ENCODE data around the gene MLF2. TPM values are rescaled to one million over a fixed set of nuclear protein-coding genes. Genes with fewer than 3 reads are reported as not detected.

The MLF2 gene
- total RNA-seq, 4 donors from 2014 or later = 158 to 170 (median 162) TPM

DNA sequence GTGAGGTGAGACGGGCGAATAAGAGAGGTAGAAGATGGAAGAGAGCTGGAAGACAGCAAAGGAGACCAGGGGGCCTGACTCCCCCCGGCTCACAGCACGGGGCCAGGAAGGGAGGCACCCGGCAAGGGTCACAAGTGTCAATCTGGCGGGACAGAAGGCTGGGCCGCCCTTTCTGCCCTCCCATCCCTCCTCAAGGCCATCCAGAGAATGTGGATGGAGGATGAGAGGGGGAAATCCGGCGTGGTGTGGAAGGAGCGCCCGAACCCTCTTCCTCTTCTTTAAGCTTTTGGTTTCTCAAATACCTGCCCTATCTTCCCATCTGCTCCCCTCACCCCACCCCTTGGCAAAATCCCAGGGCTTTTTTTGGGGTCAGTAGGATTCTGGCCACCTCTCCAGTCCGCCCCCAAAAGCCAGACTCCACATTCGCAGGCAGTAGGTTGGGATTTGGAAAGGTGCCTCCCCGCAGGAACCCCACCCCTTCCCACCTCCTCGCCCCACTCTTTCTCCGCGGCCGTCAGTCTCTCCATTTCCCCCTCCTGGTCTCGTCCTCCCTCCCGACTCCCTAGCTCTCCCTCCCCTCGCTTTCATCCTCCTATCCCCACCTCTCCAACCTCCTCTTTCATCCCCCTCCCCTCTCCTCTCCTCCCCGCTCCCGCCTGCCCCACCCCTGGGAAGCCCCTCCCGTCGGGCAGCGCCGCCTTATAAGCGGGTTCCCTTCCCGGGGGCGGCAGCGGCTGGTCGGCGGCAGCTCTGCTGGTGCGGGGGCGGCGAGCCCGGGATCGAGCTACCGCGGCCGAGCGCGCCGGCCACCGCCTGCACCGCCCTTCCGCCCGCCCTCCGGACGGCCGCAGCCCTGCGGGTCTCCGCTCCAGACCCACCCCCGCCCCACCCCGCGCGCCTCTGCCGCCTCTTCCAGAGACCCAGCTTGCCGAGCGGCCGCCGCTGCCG, 13.0 kb upstream of the MLF2 start, which contains the start of gene PTMS:
Gene PTMS, plus strand, starts transcription at position 730 of the 948 bp plus-strand sequence. CDS start 343 bp downstream, outside the sequence.
- peaks cover 4 to 14% (median 4%) of the 10 kb centered on the region in 3 donors for H3K36me3 ChIP-seq
- intact Hi-C loops (cut with DNase I) = no loop called here
- TF ChIP-seq, protein P1, sequence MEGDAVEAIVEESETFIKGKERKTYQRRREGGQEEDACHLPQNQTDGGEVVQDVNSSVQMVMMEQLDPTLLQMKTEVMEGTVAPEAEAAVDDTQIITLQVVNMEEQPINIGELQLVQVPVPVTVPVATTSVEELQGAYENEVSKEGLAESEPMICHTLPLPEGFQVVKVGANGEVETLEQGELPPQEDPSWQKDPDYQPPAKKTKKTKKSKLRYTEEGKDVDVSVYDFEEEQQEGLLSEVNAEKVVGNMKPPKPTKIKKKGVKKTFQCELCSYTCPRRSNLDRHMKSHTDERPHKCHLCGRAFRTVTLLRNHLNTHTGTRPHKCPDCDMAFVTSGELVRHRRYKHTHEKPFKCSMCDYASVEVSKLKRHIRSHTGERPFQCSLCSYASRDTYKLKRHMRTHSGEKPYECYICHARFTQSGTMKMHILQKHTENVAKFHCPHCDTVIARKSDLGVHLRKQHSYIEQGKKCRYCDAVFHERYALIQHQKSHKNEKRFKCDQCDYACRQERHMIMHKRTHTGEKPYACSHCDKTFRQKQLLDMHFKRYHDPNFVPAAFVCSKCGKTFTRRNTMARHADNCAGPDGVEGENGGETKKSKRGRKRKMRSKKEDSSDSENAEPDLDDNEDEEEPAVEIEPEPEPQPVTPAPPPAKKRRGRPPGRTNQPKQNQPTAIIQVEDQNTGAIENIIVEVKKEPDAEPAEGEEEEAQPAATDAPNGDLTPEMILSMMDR (IDR thresholded peaks at IDR 0.05) = peak in 1 of 6 experiments; percentile 4
- peak in 2 of 4 donors; percentile 78 to 84 for TF ChIP-seq POLR2A (IDR thresholded peaks at IDR 0.05)
- WGBS, 2 donors = 4 to 6% methylated on average over 21 of the region's 63 CpGs
- H3K27ac ChIP-seq = peak within 1 kb of the TSS; percentile 95 to 99 (median 98)
- no peaks in the 10 kb centered on the region for H3K9me3 ChIP-seq
- no peaks in the 10 kb centered on the region for H3K27me3 ChIP-seq
- DNase-seq = no peak
- H3K4me1 ChIP-seq = peaks cover 41 to 74% (median 44%) of the 10 kb centered on the region in 3 donors
- H3K4me3 ChIP-seq = peak within 1 kb of the TSS; percentile 73 to 85 (median 84)

DNA sequence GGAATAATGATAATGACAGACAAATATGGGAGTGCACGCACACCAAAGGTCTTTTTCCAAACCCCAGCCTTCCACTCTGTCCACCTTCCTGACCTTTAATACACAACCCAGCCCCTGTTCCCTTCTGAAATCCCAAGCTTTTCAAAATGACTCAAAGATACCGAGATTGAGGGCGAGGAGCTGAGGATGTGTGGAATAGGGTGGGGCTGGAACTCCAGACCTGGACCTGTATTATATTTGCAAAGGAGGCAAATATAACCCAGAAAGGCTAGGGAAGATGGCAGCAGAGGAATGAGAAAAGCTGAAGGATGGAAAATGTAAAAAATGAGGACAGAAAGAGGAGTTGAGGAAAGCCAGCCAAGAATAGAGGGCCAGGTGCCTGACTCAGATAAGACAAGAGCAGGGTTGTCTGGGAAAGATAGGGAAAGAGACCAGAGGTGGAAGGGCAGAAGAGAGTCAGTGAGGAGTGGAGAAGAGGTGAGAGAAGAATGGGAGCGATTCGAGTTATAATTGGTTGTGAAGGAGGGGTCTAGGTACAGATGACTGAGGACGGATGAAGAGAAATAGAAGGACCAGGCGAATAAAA, 12.2 kb upstream of the MLF2 start:
- Histone ChIP-seq H3K9me3 (no peaks in the 10 kb centered on the region), H3K27me3 (no peaks in the 10 kb centered on the region), H3K36me3 (peaks cover 0 to 6% (median 4%) of the 10 kb centered on the region in 3 donors), H3K4me3 (peak overlapping the region; percentile 73 to 85 (median 84)), H3K4me1 (peaks cover 38 to 66% (median 38%) of the 10 kb centered on the region in 3 donors), H3K27ac (peak overlapping the region; percentile 95 to 99 (median 98))
- TF ChIP-seq, protein P1 (IDR thresholded peaks at IDR 0.05) = no peak
- no peak for TF ChIP-seq POLR2A (IDR thresholded peaks at IDR 0.05)
- intact Hi-C loops (cut with DNase I) = no loop called here
- DNase-seq = no peak
- whole genome bisulfite sequencing, 2 donors = 16 to 20% methylated on average over 7 of the region's 7 CpGs

GRCh38 chr12:6764011-6764828, 11.3 kb upstream of the MLF2 start:
- Histone ChIP-seq H3K27ac (peak overlapping the region; percentile 95 to 99 (median 98)), H3K36me3 (no peaks in the 10 kb centered on the region), H3K9me3 (no peaks in the 10 kb centered on the region), H3K4me3 (peak overlapping the region; percentile 15 to 85 (median 66)), H3K27me3 (no peaks in the 10 kb centered on the region), H3K4me1 (peaks cover 29 to 57% (median 36%) of the 10 kb centered on the region in 3 donors)
- no peak for DNase-seq
- TF ChIP-seq POLR2A (IDR thresholded peaks at IDR 0.05) = peak in 1 of 4 donors; percentile 5
- TF ChIP-seq, protein P1 (IDR thresholded peaks at IDR 0.05) = no peak
- intact Hi-C loops (cut with DNase I) = no loop called here
- 1 to 6% methylated on average over 9 to 13 of the region's 16 CpGs for WGBS, 2 donors

- peak overlapping the region; percentile 15 to 85 (median 66) for H3K4me3 ChIP-seq
- no peak for DNase-seq
- intact Hi-C loops (cut with DNase I) = no loop called here
- 38 to 46% methylated on average over 4 of the region's 4 CpGs for WGBS, 2 donors
- H3K27me3 ChIP-seq = no peaks in the 10 kb centered on the region
- peak overlapping the region; percentile 95 to 99 (median 98) for H3K27ac ChIP-seq
- H3K4me1 ChIP-seq = peaks cover 21 to 49% (median 27%) of the 10 kb centered on the region in 3 donors
- H3K36me3 ChIP-seq = no peaks in the 10 kb centered on the region
- TF ChIP-seq, protein P1 (IDR thresholded peaks at IDR 0.05) = no peak
- no peak for TF ChIP-seq POLR2A (IDR thresholded peaks at IDR 0.05)
- H3K9me3 ChIP-seq = no peaks in the 10 kb centered on the region
These were observed 10.4 kb upstream of the MLF2 start for GRCh38 chr12:6763380-6763779.
